ENCODE data around the gene FCHSD2. TPM values are rescaled to one million over a fixed set of nuclear protein-coding genes. Genes with fewer than 3 reads are reported as not detected.

Gene FCHSD2
- total and polyA plus RNA-seq, 2 of the 8 experiments (the other 6 are each of a cell fraction or from before 2014, with no cell fraction given) = 4.1 to 7.8 TPM

- ChIA-PET CTCF (ENCODE audit: partially characterized antibody) (interaction anchor here (0.6 to 14.5 kb wide), 38 partner anchors 9 to 601 kb away, joined by 3 to 451 read pairs (median 4); no protein-coding TSS in a partner anchor), POLR2A (ENCODE audit: partially characterized antibody) (interaction anchor here (1.3 to 1.4 kb wide), 2 partner anchors 33 to 50 kb away, joined by 3 to 4 read pairs; no protein-coding TSS in a partner anchor)
- Histone ChIP-seq H3K9me3 (ENCODE audit: insufficient read depth in 2 of 2, low read depth in 1 of 2, low read length in 1 of 2) (no peaks in the 10 kb centered on the region), H2BK120ac (replicated peaks; ENCODE audit: low read depth, low read length) (no peak overlapping the region), H3K27ac (ENCODE audit: low read depth, low read length) (no peak overlapping the region), H4K8ac (ENCODE audit: extremely low read depth, insufficient read depth, low read length) (no peak overlapping the region; the same call in 1 of the 2 replicates), H3K4me2 (ENCODE audit: insufficient read depth in 1 of 2, low read depth in 2 of 2, low read length in 2 of 2) (no peak overlapping the region), H3K9ac (replicated peaks in 1 of 4; ENCODE audit: extremely low read depth in 1 of 4, low read depth in 3 of 4, low read length in 3 of 4) (no peak overlapping the region), H3K4me1 (replicated peaks in 1 of 4; ENCODE audit: control insufficient read depth in 3 of 4, insufficient read depth in 4 of 4, low read length in 3 of 4) (no peaks in the 10 kb centered on the region), H2BK12ac (ENCODE audit: low read depth, low read length) (no peak overlapping the region), H3K23ac (ENCODE audit: insufficient read length) (no peak overlapping the region), H2BK5ac (ENCODE audit: low read depth, low read length) (no peak overlapping the region), H3K4me3 (ENCODE audit: extremely low read depth in 1 of 4, insufficient read depth in 2 of 4, low read depth in 3 of 4, low read length in 4 of 4) (no peak overlapping the region), H3K56ac (replicated peaks; ENCODE audit: insufficient read length, low read depth, low read length) (no peak overlapping the region), H4K20me1 (replicated peaks in 1 of 2; ENCODE audit: control insufficient read depth in 1 of 2, insufficient read depth in 2 of 2, low read length in 2 of 2) (no peaks in the 10 kb centered on the region), H4K91ac (replicated peaks; ENCODE audit: insufficient read length, low read length) (no peak overlapping the region), H3K79me1 (ENCODE audit: low read depth, low read length) (no peaks in the 10 kb centered on the region), H2BK20ac (ENCODE audit: low read length) (no peak overlapping the region), H2AFZ (ENCODE audit: low read length) (peak overlapping the region; percentile 19; the same call in 1 of the 2 replicates), H3K36me3 (ENCODE audit: control insufficient read depth in 2 of 4, insufficient read depth in 4 of 4, low read length in 3 of 4) (no peaks in the 10 kb centered on the region), H2BK15ac (ENCODE audit: low read length) (no peak overlapping the region), H3K27me3 (replicated peaks in 1 of 4; ENCODE audit: control insufficient read depth in 3 of 4, extremely low read depth in 1 of 4, insufficient read depth in 3 of 4, low read length in 3 of 4) (no peaks in the 10 kb centered on the region), H2AK5ac (ENCODE audit: low read depth, low read length) (no peak overlapping the region), H4K5ac (ENCODE audit: insufficient read length, low read depth, low read length) (no peak overlapping the region), H3K23me2 (ENCODE audit: low read depth, low read length) (no peaks in the 10 kb centered on the region), H3K79me2 (ENCODE audit: control insufficient read depth in 1 of 2, insufficient read depth in 2 of 2, low read length in 2 of 2) (no peaks in the 10 kb centered on the region), H3K18ac (ENCODE audit: extremely low read depth, low read length) (no peak overlapping the region), H3K4ac (replicated peaks; ENCODE audit: insufficient read length, low read depth, low read length) (no peak overlapping the region), H3K14ac (ENCODE audit: insufficient read length) (no peak overlapping the region)
- WGBS, 2 experiments (ENCODE audit: extremely low coverage in 1 of 2, insufficient coverage in 1 of 2, insufficient read length in 1 of 2, insufficient replicate concordance in 2 of 2, low coverage in 1 of 2, low lambda C conversion rate in 2 of 2, missing lambda C conversion rate in 1 of 2) = 81% methylated on average over 13 of the region's 13 CpGs; no CpG with 5 or more reads in 1 of the 2 experiments
- DNase-seq (ENCODE audit: low read depth in 1 of 2, low spot score in 2 of 2) (no peak), FAIRE-seq (no peak)
- TF ChIP-seq TAF1 (IDR thresholded peaks at IDR 0.05; ENCODE audit: low read depth, low read length) (no peak), CBX8 (IDR thresholded peaks at IDR 0.05; ENCODE audit: borderline replicate concordance, low read depth, low read length) (no peak), CTBP2 (IDR thresholded peaks at IDR 0.05; ENCODE audit: borderline replicate concordance, insufficient read depth, insufficient read length, low read length) (no peak), PHF8 (conservative IDR thresholded peaks at IDR 0.05; ENCODE audit: low read depth, low read length) (no peak)
Measured at GRCh38 chr11:73185680-73186293, 43.7 kb upstream of the FCHSD2 start.
